DND-41 (cell line): ENCODE data around the gene MPST.

Experiments
- CTCF ChIP-seq: IDR thresholded peaks from 2 replicates; pipeline ENCODE4 v1.5.1; 2012; ENCODE audit warnings: borderline replicate concordance, low read length, moderate library complexity, mild to moderate bottlenecking; ENCODE audit not compliant: poor library complexity, severe bottlenecking; ENCODE audit errors: extremely low read depth
- EZH2 ChIP-seq: IDR thresholded peaks from 3 replicates; pipeline ENCODE4 v1.6.1; 2012; ENCODE audit warnings: borderline replicate concordance, low read depth, mild to moderate bottlenecking, moderate library complexity, low read length, inconsistent platforms; ENCODE audit not compliant: severe bottlenecking

GRCh38 chr22:37061611-37062375, 42.3 kb downstream of the MPST start:
- no peak for TF ChIP-seq CTCF
- no peak for TF ChIP-seq EZH2
